HFFc6 (cell line): Measurements from ENCODE around the gene TMUB2. TPM values are rescaled to one million over a fixed set of nuclear protein-coding genes. Genes with fewer than 3 reads are reported as not detected.

Experiments used
- DNase-seq: peaks from one replicate; pipeline ENCODE4 v3.0.0-alpha.2; 2018
- H3K27ac Mint-ChIP-seq: 2 replicates; pipeline ENCODE4 v1.8.0; 2020; ENCODE audit warnings: mild to moderate bottlenecking, mixed read lengths
- H3K27me3 Mint-ChIP-seq: 2 replicates; pipeline ENCODE4 v1.8.0; 2021; ENCODE audit warnings: mild to moderate bottlenecking, moderate library complexity, mixed read lengths; ENCODE audit not compliant: insufficient read depth
- H3K36me3 Mint-ChIP-seq: 2 replicates; pipeline ENCODE4 v1.8.0; 2021; ENCODE audit warnings: low read depth, mixed read lengths
- H3K4me1 Mint-ChIP-seq: 2 replicates; pipeline ENCODE4 v1.8.0; 2020; ENCODE audit warnings: low read depth, mixed read lengths
- H3K4me3 Mint-ChIP-seq: 2 replicates; pipeline ENCODE4 v1.8.0; 2020; ENCODE audit warnings: mild to moderate bottlenecking, moderate library complexity, mixed read lengths
- H3K9me3 Mint-ChIP-seq: 2 replicates; pipeline ENCODE4 v1.8.0; 2020; ENCODE audit warnings: mild to moderate bottlenecking, mixed read lengths
- CTCF ChIP-seq: fragments of 200-600 bp; sonication (generic); IDR thresholded peaks from 2 replicates; pipeline ENCODE4 v1.5.0; 2021; ENCODE audit warnings: antibody characterized with exemption, mild to moderate bottlenecking
- total RNA-seq, 6 experiments: library from RNA; stranded (reverse); fragmentation: NEBNext Ultra II Directional; extraction: Animal tissue kit (Norgen Biotek cat#: 25700); gene quantifications; 2 replicates in 1 of 6; 3 replicates in 5 of 6; pipeline ENCODE4 v1.2.3, GENCODE V29; 2021

The TMUB2 gene
- total RNA-seq, 6 experiments from 2014 or later: 29.8 to 37.7 (median 34.0) TPM

- peaks cover 9% of the 10 kb centered on the region for H3K36me3 Mint-ChIP-seq
- H3K27me3 Mint-ChIP-seq: peaks cover 4% of the 10 kb centered on the region
- peak overlapping the region; percentile 97 for H3K27ac Mint-ChIP-seq
- H3K9me3 Mint-ChIP-seq: no peaks in the 10 kb centered on the region
- TF ChIP-seq CTCF: no peak; the same call in 1 of the 2 replicates
- H3K4me1 Mint-ChIP-seq: peaks cover 71% of the 10 kb centered on the region
- no peak for DNase-seq
- H3K4me3 Mint-ChIP-seq: peak overlapping the region; percentile 93
Measured at GRCh38 chr17:44200478-44201155, 13.8 kb downstream of the TMUB2 start.

DNA sequence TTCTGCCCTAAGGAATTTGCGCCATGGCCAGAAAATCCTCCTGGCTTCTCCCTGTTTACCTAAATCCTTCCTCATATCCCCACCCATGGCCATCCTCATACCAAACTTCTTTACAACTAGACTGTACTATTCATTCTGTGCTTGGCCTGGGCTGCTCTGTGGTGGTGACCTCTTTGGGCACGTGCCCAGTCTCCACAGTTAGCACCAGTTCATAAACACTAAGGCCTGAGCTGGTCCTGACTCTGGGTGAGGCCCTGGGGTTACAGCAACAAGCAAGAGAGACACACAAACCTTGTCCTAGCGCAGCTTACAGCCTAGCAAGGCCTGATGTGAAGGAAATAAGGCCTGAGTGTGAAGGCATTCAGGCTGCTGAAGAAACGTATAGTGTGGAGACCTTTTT, 16.0 kb downstream of the TMUB2 start:
- TF ChIP-seq CTCF: no peak
- no peak for DNase-seq
- H3K9me3 Mint-ChIP-seq: no peaks in the 10 kb centered on the region
- H3K27me3 Mint-ChIP-seq: peaks cover 4% of the 10 kb centered on the region
- H3K4me3 Mint-ChIP-seq: no peak overlapping the region
- H3K27ac Mint-ChIP-seq: peak overlapping the region; percentile 51
- peaks cover 68% of the 10 kb centered on the region for H3K4me1 Mint-ChIP-seq
- peaks cover 8% of the 10 kb centered on the region for H3K36me3 Mint-ChIP-seq

DNA sequence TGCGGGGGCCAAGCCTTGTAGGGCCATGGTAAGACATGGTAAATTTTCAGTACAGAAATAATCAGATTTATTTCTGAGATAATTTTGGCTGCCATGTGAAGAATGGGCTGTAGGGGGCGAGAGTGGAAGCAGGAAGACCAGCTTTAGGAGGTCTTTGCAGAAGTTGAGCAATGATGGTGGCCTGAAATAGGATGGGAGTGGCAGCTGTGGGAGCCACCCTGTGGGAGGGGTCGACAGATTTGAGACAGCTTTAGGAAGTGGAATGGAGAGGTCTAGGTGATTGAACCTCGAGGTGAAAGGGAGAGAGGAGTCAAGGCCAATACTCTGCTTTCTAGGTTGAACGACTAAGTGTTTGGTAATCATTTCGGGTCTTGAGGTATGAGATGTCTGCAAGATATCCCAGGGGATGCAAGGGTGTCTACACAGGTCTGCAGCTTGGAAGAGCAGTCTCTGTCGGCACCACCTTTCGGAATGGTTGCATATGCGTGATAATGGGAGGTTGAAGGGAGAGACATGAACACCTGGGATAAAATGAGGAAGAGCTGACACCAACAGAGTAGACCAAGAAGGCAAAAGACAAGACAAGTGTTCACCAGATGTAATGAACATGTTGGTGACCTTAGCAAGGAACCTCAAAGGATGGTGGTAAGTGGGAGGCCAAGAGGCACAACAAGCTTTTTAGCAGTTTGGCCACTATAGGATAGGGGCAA, 17.1 kb downstream of the TMUB2 start:
- peak; percentile 33 for DNase-seq
- peak overlapping the region; percentile 12; the same call in 1 of the 2 replicates for H3K4me3 Mint-ChIP-seq

GRCh38 chr17:44204441-44204882, 17.7 kb downstream of the TMUB2 start:
- TF ChIP-seq CTCF: no peak
- peaks cover 78% of the 10 kb centered on the region for H3K4me1 Mint-ChIP-seq
- peaks cover 4% of the 10 kb centered on the region for H3K27me3 Mint-ChIP-seq
- no peak overlapping the region for H3K4me3 Mint-ChIP-seq
- H3K27ac Mint-ChIP-seq: peak overlapping the region; percentile 75
- H3K9me3 Mint-ChIP-seq: no peaks in the 10 kb centered on the region
- DNase-seq: peak; percentile 46
- peaks cover 17% of the 10 kb centered on the region for H3K36me3 Mint-ChIP-seq

More for the DNA sequence above, 17.1 kb downstream of the TMUB2 start:
- peak; percentile 86 for TF ChIP-seq CTCF
- Mint-ChIP-seq H3K9me3 (no peaks in the 10 kb centered on the region), H3K4me1 (peaks cover 73% of the 10 kb centered on the region), H3K27me3 (peaks cover 4% of the 10 kb centered on the region), H3K27ac (peak overlapping the region; percentile 75), H3K36me3 (peaks cover 14% of the 10 kb centered on the region)

- peaks cover 25% of the 10 kb centered on the region for H3K36me3 Mint-ChIP-seq
- peak overlapping the region; percentile 32 for H3K27ac Mint-ChIP-seq
- peaks cover 78% of the 10 kb centered on the region for H3K4me1 Mint-ChIP-seq
- DNase-seq: no peak
- H3K4me3 Mint-ChIP-seq: no peak overlapping the region
- H3K27me3 Mint-ChIP-seq: peaks cover 4% of the 10 kb centered on the region
- H3K9me3 Mint-ChIP-seq: no peaks in the 10 kb centered on the region
- TF ChIP-seq CTCF: peak; percentile 54
Measured at GRCh38 chr17:44205962-44206824, 19.4 kb downstream of the TMUB2 start.
